ENCODE measurements around the gene ARMC5.
"Not testable (repeated sequence)": the region's sequence is repeated elsewhere in the genome, so short reads cannot be mapped to it uniquely, and the experiment has no call there.

The ARMC5 gene

GRCh38 chr16:31496670-31497069 is 37.4 kb downstream of the ARMC5 start:
- no peak for DNase-seq (ENCODE audit: low read depth, low spot score)

- no peak for DNase-seq (ENCODE audit: low read depth, low spot score)
Observed at GRCh38 chr16:31498493-31498892, 39.2 kb downstream of the ARMC5 start.

- no peak for DNase-seq (ENCODE audit: low read depth, low spot score)
Observed at GRCh38 chr16:31499928-31500327, 40.6 kb downstream of the ARMC5 start.

GRCh38 chr16:31501226-31501965 is 42.1 kb downstream of the ARMC5 start:
- DNase-seq (ENCODE audit: low read depth, low spot score) = no peak

- no peak for DNase-seq (ENCODE audit: low read depth, low spot score)
Observed at GRCh38 chr16:31501966-31502348, 42.7 kb downstream of the ARMC5 start.

- no peak for DNase-seq (ENCODE audit: low read depth, low spot score)
Observed at GRCh38 chr16:31502981-31503380, 43.7 kb downstream of the ARMC5 start.

GRCh38 chr16:31503555-31503954 is 44.3 kb downstream of the ARMC5 start:
- not testable (repeated sequence) for DNase-seq (ENCODE audit: low read depth, low spot score)

- DNase-seq (ENCODE audit: low read depth, low spot score) = no peak
Observed at GRCh38 chr16:31504159-31504558, 44.9 kb downstream of the ARMC5 start.

- no peak for DNase-seq (ENCODE audit: low read depth, low spot score)
Observed at GRCh38 chr16:31505483-31505882, 46.2 kb downstream of the ARMC5 start.

GRCh38 chr16:31507617-31507928 is 48.3 kb downstream of the ARMC5 start:
- DNase-seq (ENCODE audit: low read depth, low spot score) = no peak

- DNase-seq (ENCODE audit: low read depth, low spot score) = peak; percentile 77
Observed at GRCh38 chr16:31507929-31508705, 48.8 kb downstream of the ARMC5 start, which contains the start of gene RUSF1. TSS of gene RUSF1 (minus strand) at chr16:31508391. CDS start at chr16:31508373, 18 bp downstream.

- DNase-seq (ENCODE audit: low read depth, low spot score) = no peak
Observed at GRCh38 chr16:31508706-31509195, 49.5 kb downstream of the ARMC5 start.

GRCh38 chr16:31513126-31513525 is 53.8 kb downstream of the ARMC5 start:
- DNase-seq (ENCODE audit: low read depth, low spot score) = no peak

GRCh38 chr16:31513884-31514283 is 54.6 kb downstream of the ARMC5 start:
- no peak for DNase-seq (ENCODE audit: low read depth, low spot score)

Measured in activated naive CD8-positive, alpha-beta T cell treated with anti-CD3 and anti-CD28 coated beads, Interleukin-2, amount 50 U/mL, for 16 hours (primary cell).